Stimulated activated naive CD4-positive, alpha-beta T cell treated with Interleukin-2 at 50 U/mL for 16 hours (primary cell): Measurements from ENCODE around the gene HPSE2.
A peak's percentile ranks its signal among the peaks of the same experiment; 100 is the strongest.

Experiments
- DNase-seq: peaks from one replicate; lab custom pipeline; 2025; lab: John Stamatoyannopoulos, UW

HPSE2 gene

GRCh38 chr10:98430427-98430826 lies 805.2 kb downstream of the HPSE2 start:
- DNase-seq: no peak

- no peak for DNase-seq
These were observed 806.2 kb downstream of the HPSE2 start for GRCh38 chr10:98429320-98430072.

GRCh38 chr10:98427011-98427515 lies 808.6 kb downstream of the HPSE2 start:
- no peak for DNase-seq

GRCh38 chr10:98425511-98426352 lies 809.9 kb downstream of the HPSE2 start:
- peak; percentile 9 for DNase-seq

GRCh38 chr10:98424295-98425254 lies 811.1 kb downstream of the HPSE2 start:
- DNase-seq: no peak

GRCh38 chr10:98423691-98424120 lies 811.9 kb downstream of the HPSE2 start:
- DNase-seq: no peak

- no peak for DNase-seq
These were observed 813.5 kb downstream of the HPSE2 start for GRCh38 chr10:98422182-98422581.

- no peak for DNase-seq
These were observed 814.9 kb downstream of the HPSE2 start for GRCh38 chr10:98420786-98421185.

- no peak for DNase-seq
These were observed 816.0 kb downstream of the HPSE2 start for GRCh38 chr10:98419469-98420261.

- no peak for DNase-seq
These were observed 816.8 kb downstream of the HPSE2 start for GRCh38 chr10:98418665-98419468.

GRCh38 chr10:98417973-98418664 lies 817.5 kb downstream of the HPSE2 start:
- no peak for DNase-seq

GRCh38 chr10:98417481-98417959 lies 818.1 kb downstream of the HPSE2 start:
- no peak for DNase-seq

GRCh38 chr10:98416606-98417388 lies 818.9 kb downstream of the HPSE2 start:
- DNase-seq: no peak

- no peak for DNase-seq
These were observed 819.9 kb downstream of the HPSE2 start for GRCh38 chr10:98415731-98416119.

GRCh38 chr10:98414932-98415730 lies 820.5 kb downstream of the HPSE2 start, which contains the start of gene PYROXD2:
Gene PYROXD2 (minus strand): TSS chr10:98415182. CDS start chr10:98415135, 47 bp downstream.
- DNase-seq: no peak

- no peak for DNase-seq
These were observed 821.1 kb downstream of the HPSE2 start for GRCh38 chr10:98414578-98414931.

- no peak for DNase-seq
These were observed 823.9 kb downstream of the HPSE2 start for GRCh38 chr10:98411768-98412167.

- no peak for DNase-seq
These were observed 824.5 kb downstream of the HPSE2 start for GRCh38 chr10:98411166-98411565.
